ENCODE data around the gene RNF215.

DNA sequence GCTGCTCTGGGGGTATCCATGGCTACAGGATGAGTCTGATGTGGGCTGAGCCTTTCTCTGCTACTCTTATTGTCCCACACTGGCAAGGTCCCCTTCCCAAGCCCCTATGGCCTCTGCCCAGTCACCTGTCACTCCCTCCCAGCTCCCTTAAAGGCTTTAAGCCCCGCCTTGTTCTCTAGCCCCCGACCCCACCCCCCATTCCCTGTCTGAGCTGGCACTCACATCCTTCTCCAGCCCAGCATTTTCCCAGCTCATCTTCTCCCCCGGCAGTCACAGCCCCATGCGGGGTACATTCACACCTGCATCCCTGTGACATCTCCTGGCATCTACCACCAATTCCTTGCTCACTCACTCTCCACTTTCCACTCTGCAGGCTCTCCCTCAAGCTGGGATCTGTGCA, 42.7 kb upstream of the RNF215 start:
- TF ChIP-seq, protein P1, sequence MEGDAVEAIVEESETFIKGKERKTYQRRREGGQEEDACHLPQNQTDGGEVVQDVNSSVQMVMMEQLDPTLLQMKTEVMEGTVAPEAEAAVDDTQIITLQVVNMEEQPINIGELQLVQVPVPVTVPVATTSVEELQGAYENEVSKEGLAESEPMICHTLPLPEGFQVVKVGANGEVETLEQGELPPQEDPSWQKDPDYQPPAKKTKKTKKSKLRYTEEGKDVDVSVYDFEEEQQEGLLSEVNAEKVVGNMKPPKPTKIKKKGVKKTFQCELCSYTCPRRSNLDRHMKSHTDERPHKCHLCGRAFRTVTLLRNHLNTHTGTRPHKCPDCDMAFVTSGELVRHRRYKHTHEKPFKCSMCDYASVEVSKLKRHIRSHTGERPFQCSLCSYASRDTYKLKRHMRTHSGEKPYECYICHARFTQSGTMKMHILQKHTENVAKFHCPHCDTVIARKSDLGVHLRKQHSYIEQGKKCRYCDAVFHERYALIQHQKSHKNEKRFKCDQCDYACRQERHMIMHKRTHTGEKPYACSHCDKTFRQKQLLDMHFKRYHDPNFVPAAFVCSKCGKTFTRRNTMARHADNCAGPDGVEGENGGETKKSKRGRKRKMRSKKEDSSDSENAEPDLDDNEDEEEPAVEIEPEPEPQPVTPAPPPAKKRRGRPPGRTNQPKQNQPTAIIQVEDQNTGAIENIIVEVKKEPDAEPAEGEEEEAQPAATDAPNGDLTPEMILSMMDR (IDR thresholded peaks at IDR 0.05; ENCODE audit: low read depth, low read length), result no peak
- no peak for TF ChIP-seq POLR2A (IDR thresholded peaks at IDR 0.05; ENCODE audit: extremely low read depth, insufficient read length)
- no peak for TF ChIP-seq MAX (IDR thresholded peaks at IDR 0.05; ENCODE audit: low read depth, low read length)
